ENCODE results near the gene RASGRF2. TPM values are rescaled to one million over a fixed set of nuclear protein-coding genes. Genes with fewer than 3 reads are reported as not detected.

Gene RASGRF2
- total and polyA plus RNA-seq, 2 of the 13 experiments (the other 11 are each of a cell fraction or from before 2014, with no cell fraction given): 23.6 to 29.0 TPM

- TF ChIP-seq BCL6 (CRISPR knock-in tag; IDR thresholded peaks at IDR 0.05) (0 out of 2 replicates have a peak, but pooled peaks have one; percentile 42), ZFP1 (CRISPR knock-in tag; IDR thresholded peaks at IDR 0.05) (0 out of 2 replicates have a peak, but pooled peaks have one; percentile 43)
Measured at GRCh38 chr5:80976985-80977384, 16.8 kb downstream of the RASGRF2 start (continued).

DNA sequence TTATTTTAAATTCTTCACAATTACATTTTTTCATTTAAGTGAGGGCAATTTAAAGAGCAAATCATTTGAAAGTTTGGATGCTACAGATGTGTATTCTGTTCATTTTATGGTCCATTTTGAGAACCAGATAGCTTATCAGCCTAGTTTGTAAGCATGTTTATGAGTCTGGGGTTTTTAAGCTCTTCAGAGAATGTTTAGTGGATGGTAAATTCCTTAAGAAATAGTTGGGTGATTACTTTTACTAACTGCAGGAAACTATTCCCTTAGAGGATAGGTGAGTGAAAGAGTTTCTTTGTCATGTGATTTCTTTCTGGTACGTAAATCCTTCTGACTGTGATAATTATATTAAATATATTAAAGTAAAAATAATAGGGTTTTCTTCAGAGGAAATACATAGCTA lies 17.6 kb downstream of the RASGRF2 start:
- Histone ChIP-seq H3K27me3 (ENCODE audit: control insufficient read depth in 1 of 2, insufficient read depth in 2 of 2, low read length in 2 of 2) (no peaks in the 10 kb centered on the region), H3K79me2 (ENCODE audit: insufficient read depth, low read length) (peaks cover 90% of the 10 kb centered on the region), H3K9me3 (ENCODE audit: low read length) (no peaks in the 10 kb centered on the region), H3K27ac (ENCODE audit: extremely low read length, insufficient read depth, low read length) (no peak overlapping the region), H3K9ac (ENCODE audit: insufficient read depth, low read depth, low read length) (no peak overlapping the region), H3K4me1 (ENCODE audit: insufficient read depth, low read length) (peaks cover 60% of the 10 kb centered on the region), H3K4me2 (ENCODE audit: low read depth, low read length) (no peak overlapping the region), H2AFZ (ENCODE audit: low read length) (no peak overlapping the region), H3K4me3 (replicated peaks in 1 of 3; ENCODE audit: insufficient read depth in 1 of 3, low read depth in 2 of 3, low read length in 3 of 3) (no peak overlapping the region), H3K36me3 (replicated peaks in 1 of 2; ENCODE audit: control insufficient read depth in 1 of 2, insufficient read depth in 2 of 2, low read length in 2 of 2) (no peaks in the 10 kb centered on the region), H4K20me1 (ENCODE audit: insufficient read depth, low read length) (no peaks in the 10 kb centered on the region)
- TF ChIP-seq, protein P1, sequence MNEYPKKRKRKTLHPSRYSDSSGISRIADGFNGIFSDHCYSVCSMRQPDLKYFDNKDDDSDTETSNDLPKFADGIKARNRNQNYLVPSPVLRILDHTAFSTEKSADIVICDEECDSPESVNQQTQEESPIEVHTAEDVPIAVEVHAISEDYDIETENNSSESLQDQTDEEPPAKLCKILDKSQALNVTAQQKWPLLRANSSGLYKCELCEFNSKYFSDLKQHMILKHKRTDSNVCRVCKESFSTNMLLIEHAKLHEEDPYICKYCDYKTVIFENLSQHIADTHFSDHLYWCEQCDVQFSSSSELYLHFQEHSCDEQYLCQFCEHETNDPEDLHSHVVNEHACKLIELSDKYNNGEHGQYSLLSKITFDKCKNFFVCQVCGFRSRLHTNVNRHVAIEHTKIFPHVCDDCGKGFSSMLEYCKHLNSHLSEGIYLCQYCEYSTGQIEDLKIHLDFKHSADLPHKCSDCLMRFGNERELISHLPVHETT (CRISPR knock-in tag; conservative IDR thresholded peaks at IDR 0.05): no peak
- TF ChIP-seq FIP1L1 (IDR thresholded peaks at IDR 0.05; ENCODE audit: borderline replicate concordance, insufficient read depth, low read depth, low read length): no peak
- no peak for TF ChIP-seq ATF7 (IDR thresholded peaks at IDR 0.05)
- TF ChIP-seq ATF7 (CRISPR knock-in tag; IDR thresholded peaks at IDR 0.05): no peak
- TF ChIP-seq SRF (IDR thresholded peaks at IDR 0.05; ENCODE audit: low read depth, low read length): no peak
- TF ChIP-seq NCOA2 (CRISPR knock-in tag; IDR thresholded peaks at IDR 0.05): no peak
- no peak for TF ChIP-seq NFKB2 (CRISPR knock-in tag; IDR thresholded peaks at IDR 0.05; ENCODE audit: borderline replicate concordance)
- no peak for TF ChIP-seq ZNF83 (CRISPR knock-in tag; IDR thresholded peaks at IDR 0.05; ENCODE audit: borderline replicate concordance)
- FAIRE-seq (no peak), ATAC-seq (no peak), DNase-seq (ENCODE audit: low spot score) (no peak)
- 98% methylated on average over 1 of the region's 1 CpG for WGBS (ENCODE audit: low lambda C conversion rate)
- POLR2A ChIA-PET: no interaction called here
- intact Hi-C loops (cut with micrococcal nuclease; ENCODE audit: unreplicated experiment) (no loop called here), in situ Hi-C loops (cut with HindIII; ENCODE audit: extremely low pct_ligation_motif_present, low pct_unique_long_range_greater_than_20kb) (no loop called here)
- CTCF ChIA-PET (ENCODE audit: low intra/inter-chr PET ratio, low total read pairs): no interaction called here
- no TSS peak for BruUV-seq (replicated peaks)

All from HepG2 (cell line).